Astrocyte (in vitro differentiated cells and primary cell): ENCODE measurements around the gene SLC27A2.

ENCODE experiments used
- CTCF ChIP-seq: IDR thresholded peaks from 2 replicates; pipeline ENCODE4 v1.5.1; 2011; ENCODE audit warnings: low read depth, mild to moderate bottlenecking, inconsistent platforms, low read length, moderate library complexity; ENCODE audit not compliant: insufficient read depth
- EZH2 ChIP-seq: IDR thresholded peaks from 2 replicates; pipeline ENCODE4 v1.6.1; 2012; ENCODE audit warnings: mild to moderate bottlenecking, low read length, inconsistent platforms; ENCODE audit not compliant: insufficient read depth

DNA sequence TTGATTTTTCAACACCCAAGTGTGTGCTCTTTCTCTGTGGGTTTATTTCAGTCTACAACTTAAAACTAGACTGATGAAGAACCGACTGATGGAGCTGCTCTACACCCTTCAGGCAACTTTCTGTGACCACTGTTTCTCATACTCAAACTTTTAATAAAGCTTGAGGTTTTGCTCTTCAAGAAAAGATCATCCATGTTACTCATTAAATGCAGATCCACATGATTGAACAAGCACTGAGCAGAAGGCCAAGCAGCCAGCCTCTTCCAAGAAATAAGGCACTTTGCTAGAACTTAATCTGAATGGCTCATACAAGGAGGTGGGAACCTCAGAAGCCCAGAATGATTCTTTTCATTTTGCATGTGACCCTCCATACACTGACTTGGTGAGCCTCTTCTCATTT, 8.7 kb downstream of the SLC27A2 start:
- TF ChIP-seq CTCF (no peak), EZH2 (no peak)
